ENCODE results near the gene SMAD1. TPM values are rescaled to one million over a fixed set of nuclear protein-coding genes. Genes with fewer than 3 reads are reported as not detected.

Gene SMAD1
- polyA plus RNA-seq, 1 donor (not counting 4 experiments of a cell fraction or from before 2014, with no cell fraction given): 33.5 TPM

DNA sequence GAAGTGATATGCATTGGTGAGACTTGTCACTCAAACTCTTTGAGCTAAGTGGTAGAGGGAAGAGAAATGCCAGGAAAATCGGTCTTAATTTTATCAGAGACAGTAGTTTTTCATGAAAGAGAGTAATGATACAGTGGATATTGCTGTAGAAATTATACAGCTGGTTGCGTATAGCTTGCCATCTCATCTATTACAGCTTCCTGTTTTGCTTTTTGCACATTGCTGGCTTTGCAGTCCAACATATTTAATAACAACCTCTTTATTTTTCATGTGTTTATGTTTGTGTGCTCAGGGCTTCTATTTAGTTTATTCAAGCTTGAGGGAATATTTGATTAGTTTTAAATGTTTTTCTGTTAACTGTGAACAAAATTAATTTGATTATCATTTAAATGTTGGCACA, 11.5 kb downstream of the SMAD1 start:
- H3K9me3 ChIP-seq (ENCODE audit: control insufficient read depth, low read depth, low read length): no peaks in the 10 kb centered on the region
- no peak overlapping the region for H3K27ac ChIP-seq (ENCODE audit: control insufficient read depth, insufficient read depth, low read length)
- no peak for FAIRE-seq
- dilution Hi-C loops (cut with MboI; ENCODE audit: extremely low pct_ligation_motif_present, low sequenced_read_pairs): no loop called here
- no peak for DNase-seq (ENCODE audit: low read depth, low spot score)
- H3K36me3 ChIP-seq (ENCODE audit: control insufficient read depth in 2 of 2, extremely low read depth in 1 of 2, insufficient read depth in 2 of 2, low read length in 2 of 2): no peaks in the 10 kb centered on the region
- H3K79me2 ChIP-seq (ENCODE audit: control insufficient read depth, insufficient read depth, low read length): peaks cover 66% of the 10 kb centered on the region
- no peak overlapping the region for H2AFZ ChIP-seq (ENCODE audit: control insufficient read depth, low read length)
- H3K9ac ChIP-seq (ENCODE audit: control insufficient read depth, extremely low read depth, insufficient read depth, low read length): no peak overlapping the region
- H3K4me3 ChIP-seq (ENCODE audit: control insufficient read depth in 2 of 3, extremely low read depth in 1 of 3, insufficient read depth in 2 of 3, low read depth in 1 of 3, low read length in 3 of 3): no peak overlapping the region
- peaks cover 3% of the 10 kb centered on the region for H4K20me1 ChIP-seq (ENCODE audit: control insufficient read depth, extremely low read depth, insufficient read depth, low read length)
- H3K4me2 ChIP-seq (ENCODE audit: control insufficient read depth, extremely low read depth, insufficient read depth, low read depth, low read length): no peak overlapping the region
- H3K9me1 ChIP-seq (ENCODE audit: control insufficient read depth, extremely low read depth, insufficient read depth, low read length): no peaks in the 10 kb centered on the region
- TF ChIP-seq CTCF (optimal IDR thresholded peaks at IDR 0.05 in 1 of 3, IDR thresholded peaks at IDR 0.05 in 1 of 3, conservative IDR thresholded peaks at IDR 0.05 in 1 of 3; ENCODE audit: extremely low read depth in 1 of 3, insufficient read depth in 2 of 3, low read length in 3 of 3): no peak
- TF ChIP-seq EZH2 (IDR thresholded peaks at IDR 0.05; ENCODE audit: low read length): no peak
- no peaks in the 10 kb centered on the region for H3K4me1 ChIP-seq (ENCODE audit: control insufficient read depth, extremely low read depth, insufficient read depth, low read length)
- no peaks in the 10 kb centered on the region for H3K27me3 ChIP-seq (ENCODE audit: control insufficient read depth, extremely low read depth, insufficient read depth, low read length)

DNA sequence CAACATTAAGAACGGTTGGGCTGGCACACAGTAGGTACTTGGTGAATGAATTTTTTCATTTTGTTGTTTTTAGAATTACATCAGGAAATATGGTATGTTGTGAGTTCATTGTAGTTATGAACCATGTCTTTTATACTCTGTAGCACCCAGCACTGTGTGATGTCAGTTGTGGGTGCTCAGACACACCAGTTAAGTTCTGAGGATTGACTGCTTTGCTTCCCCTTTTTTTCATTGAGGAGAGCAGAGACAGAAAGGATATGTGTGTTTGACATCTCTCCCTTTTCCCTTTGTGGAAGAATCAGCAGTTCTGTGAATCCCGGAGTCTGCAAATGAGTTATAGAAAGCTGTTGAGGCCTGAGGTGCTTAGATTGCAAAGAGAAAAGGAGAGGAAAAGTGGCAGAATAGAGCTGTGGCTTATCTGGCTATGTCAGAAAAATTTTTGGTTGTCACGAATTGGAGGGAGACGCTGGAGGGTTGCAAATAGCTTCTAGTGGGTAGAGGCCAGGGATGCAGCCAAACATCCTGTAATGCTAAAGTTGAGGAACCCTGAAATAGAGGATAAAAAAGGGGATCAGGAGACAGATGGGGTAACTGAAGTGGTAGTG, 13.1 kb downstream of the SMAD1 start:
- dilution Hi-C loops (cut with MboI; ENCODE audit: extremely low pct_ligation_motif_present, low sequenced_read_pairs): no loop called here
- FAIRE-seq: no peak
- peaks cover 4% of the 10 kb centered on the region for H3K4me1 ChIP-seq (ENCODE audit: control insufficient read depth, extremely low read depth, insufficient read depth, low read length)

More for the DNA sequence above, 13.1 kb downstream of the SMAD1 start:
- Histone ChIP-seq H2AFZ (ENCODE audit: control insufficient read depth, low read length) (no peak overlapping the region), H3K4me2 (ENCODE audit: control insufficient read depth, extremely low read depth, insufficient read depth, low read depth, low read length) (no peak overlapping the region), H3K79me2 (ENCODE audit: control insufficient read depth, insufficient read depth, low read length) (peaks cover 59% of the 10 kb centered on the region), H3K36me3 (ENCODE audit: control insufficient read depth in 2 of 2, extremely low read depth in 1 of 2, insufficient read depth in 2 of 2, low read length in 2 of 2) (no peaks in the 10 kb centered on the region), H3K27ac (ENCODE audit: control insufficient read depth, insufficient read depth, low read length) (no peak overlapping the region), H3K4me3 (ENCODE audit: control insufficient read depth in 2 of 3, extremely low read depth in 1 of 3, insufficient read depth in 2 of 3, low read depth in 1 of 3, low read length in 3 of 3) (no peak overlapping the region), H3K9me3 (ENCODE audit: control insufficient read depth, low read depth, low read length) (no peaks in the 10 kb centered on the region), H3K9me1 (ENCODE audit: control insufficient read depth, extremely low read depth, insufficient read depth, low read length) (no peaks in the 10 kb centered on the region), H3K9ac (ENCODE audit: control insufficient read depth, extremely low read depth, insufficient read depth, low read length) (no peak overlapping the region), H3K27me3 (ENCODE audit: control insufficient read depth, extremely low read depth, insufficient read depth, low read length) (no peaks in the 10 kb centered on the region), H4K20me1 (ENCODE audit: control insufficient read depth, extremely low read depth, insufficient read depth, low read length) (peaks cover 3% of the 10 kb centered on the region)
- TF ChIP-seq CTCF (optimal IDR thresholded peaks at IDR 0.05 in 1 of 3, IDR thresholded peaks at IDR 0.05 in 1 of 3, conservative IDR thresholded peaks at IDR 0.05 in 1 of 3; ENCODE audit: extremely low read depth in 1 of 3, insufficient read depth in 2 of 3, low read length in 3 of 3) (no peak), EZH2 (IDR thresholded peaks at IDR 0.05; ENCODE audit: low read length) (no peak)
- DNase-seq (ENCODE audit: low read depth, low spot score): no peak

Measured in keratinocyte (primary cell).